T47D (cell line): ENCODE results near the gene TPM1.

Experiments used
- DNase-seq, 2 experiments: peaks; one replicate each; pipeline versions ENCODE4 v3.0.0 to v3.0.0-alpha.2; 2011 to 2012; ENCODE audit warnings: low read depth in 1 of 2, low spot score in 1 of 2
- JUND ChIP-seq: IDR thresholded peaks from 2 replicates; pipeline ENCODE4 v1.6.1; 2012; ENCODE audit warnings: low read depth
- in situ Hi-C: cut with HindIII; loops from 2 replicates; pipeline ENCODE4 v1.10.0; 2016; ENCODE audit warnings: low sequenced_read_pairs, low pct_unique_long_range_greater_than_20kb

The TPM1 gene

DNA sequence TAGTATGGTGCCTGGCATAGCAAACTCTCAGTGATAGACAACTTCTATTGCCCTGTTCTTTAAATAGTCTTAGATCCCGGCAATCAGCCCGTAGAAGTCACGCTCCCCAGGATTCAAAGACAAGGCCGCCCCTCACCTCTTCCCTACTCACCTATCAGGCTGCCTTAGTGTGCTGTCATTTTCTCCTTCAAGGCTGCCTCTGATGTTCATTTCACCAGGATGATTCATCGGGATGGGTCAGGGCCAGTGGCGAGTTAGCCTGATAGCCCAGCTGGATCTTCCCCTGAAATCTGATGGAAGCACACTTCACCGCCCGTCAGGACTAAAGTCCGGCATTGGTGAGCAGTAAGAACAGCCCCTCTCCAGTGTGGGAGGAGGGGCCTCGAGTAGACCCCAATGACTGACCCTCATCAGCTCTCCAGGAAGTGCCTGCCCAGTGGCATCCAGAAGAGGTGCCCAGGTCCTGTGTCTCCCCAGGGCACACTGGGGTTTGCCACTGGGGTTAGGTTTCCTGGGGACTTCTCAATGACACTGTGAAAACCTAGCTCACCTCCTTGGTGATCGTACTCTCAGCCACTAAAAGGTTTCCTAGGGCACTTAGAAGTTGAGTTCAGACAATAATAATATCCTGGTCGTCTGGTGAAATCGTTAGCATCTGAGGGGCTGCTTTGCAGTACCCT lies 37.5 kb downstream of the TPM1 start:
- no peak for DNase-seq
- in situ Hi-C loops, result no loop called here
- no peak for TF ChIP-seq JUND

DNA sequence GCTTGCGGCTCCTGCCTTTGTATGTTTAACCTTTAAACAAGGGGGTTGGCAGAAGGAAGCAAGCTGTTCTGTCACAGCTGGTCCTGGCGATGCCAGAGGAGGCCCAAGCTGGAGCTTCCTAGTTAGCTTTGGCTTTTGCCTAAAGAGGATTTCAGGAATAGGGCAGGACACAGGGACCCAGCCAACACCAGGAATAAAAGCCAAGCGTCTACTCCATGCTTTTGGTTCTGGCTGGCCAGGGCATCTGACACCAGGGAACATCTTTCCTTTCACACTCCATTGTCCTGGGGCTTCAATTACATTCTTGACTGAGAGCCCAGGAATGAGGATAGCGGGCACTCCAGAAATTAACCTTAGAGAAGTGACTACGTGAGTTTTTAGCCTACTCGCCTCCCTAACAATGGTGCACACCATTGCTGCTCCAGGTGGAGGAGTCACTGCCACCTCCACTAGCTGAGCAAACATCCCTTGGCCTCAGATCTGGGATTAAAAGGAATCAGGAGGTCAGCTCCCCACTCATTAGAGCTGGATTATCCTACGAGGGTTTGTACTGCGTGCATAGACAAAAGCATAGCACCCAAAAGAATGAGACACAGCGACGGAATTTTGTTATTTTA lies 38.2 kb downstream of the TPM1 start:
- no peak for TF ChIP-seq JUND
- in situ Hi-C loops, result no loop called here
- DNase-seq, result no peak

DNA sequence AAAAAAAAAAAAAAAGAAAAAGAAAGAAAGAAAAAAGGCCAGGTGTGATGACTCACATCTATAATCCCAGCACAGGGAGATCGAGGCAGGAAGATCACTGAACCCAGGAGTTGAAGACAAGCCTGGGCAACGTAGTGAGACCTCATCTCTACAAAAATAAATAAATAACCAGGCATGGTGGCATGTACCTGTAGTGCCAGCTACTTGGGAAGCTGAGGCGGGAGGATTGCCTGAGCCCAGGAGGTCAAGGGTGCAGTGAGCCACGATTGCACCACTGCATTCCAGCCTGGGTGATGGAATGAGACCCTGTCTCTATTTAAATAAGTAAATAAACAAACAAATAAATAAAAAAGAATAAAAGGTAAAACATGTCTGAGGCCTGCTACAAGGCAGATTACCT lies 39.8 kb downstream of the TPM1 start:
- in situ Hi-C loops, result no loop called here
- DNase-seq, result no peak
- no peak for TF ChIP-seq JUND

DNA sequence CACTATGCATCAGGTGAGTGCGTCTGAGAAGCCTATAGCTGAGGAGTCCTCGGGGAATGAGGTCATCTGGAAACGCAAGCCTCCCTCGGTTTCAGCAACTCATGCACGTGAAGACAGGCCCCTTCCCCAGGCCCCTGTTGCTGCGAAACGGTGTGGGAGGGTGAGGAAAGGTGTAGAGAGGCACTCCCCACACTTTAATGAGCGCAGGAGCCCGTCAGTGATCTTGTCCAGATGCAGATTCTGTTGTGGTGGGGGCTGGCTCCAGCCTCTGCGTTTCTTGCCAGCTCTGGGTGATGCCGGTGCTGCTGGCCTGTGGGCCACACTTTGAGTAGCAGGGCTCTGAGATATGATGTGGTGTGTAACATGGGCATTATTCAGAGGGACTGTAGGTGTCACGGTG lies 40.5 kb downstream of the TPM1 start:
- no peak for TF ChIP-seq JUND
- no peak for DNase-seq
- in situ Hi-C loops, result no loop called here

DNA sequence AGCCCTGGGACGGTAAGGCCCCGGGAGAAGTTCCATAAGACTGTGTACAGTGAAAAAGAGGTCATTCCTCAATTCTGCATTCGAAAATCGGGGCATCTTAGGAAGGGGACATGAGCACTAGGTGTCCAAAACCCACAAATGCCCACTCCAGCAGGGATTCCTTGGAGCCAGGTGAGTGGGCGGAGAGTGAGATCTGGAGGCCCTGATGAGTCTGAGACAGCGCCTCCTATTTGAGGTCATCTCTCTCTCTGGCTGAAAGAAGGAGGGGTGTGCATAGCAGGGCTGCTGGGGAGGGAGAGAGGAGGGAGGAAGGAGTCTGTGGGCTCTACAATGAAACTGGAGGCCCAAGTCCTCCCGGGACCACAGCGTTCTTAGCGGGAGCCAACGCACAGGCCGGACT lies 41.0 kb downstream of the TPM1 start:
- no peak for DNase-seq
- in situ Hi-C loops, result no loop called here
- no peak for TF ChIP-seq JUND

DNA sequence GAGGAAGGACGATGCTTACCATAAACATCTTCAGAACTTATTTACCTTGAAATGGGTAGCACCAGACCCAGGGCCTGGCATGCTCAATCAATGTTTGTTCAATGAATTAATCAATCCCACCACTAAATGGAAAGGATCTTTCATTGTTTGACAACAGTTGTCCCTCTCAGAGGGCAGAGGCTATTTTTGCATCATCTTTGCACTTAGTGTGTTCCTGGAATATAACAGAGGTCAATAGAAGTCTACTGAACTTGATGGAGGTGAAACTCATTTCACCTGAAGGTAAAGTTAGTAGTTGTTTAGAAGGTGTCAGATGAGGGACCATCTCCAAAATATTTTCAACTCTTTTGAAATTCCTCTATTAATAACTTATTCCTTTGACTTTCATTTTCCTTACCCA lies 42.3 kb downstream of the TPM1 start:
- in situ Hi-C loops, result no loop called here
- DNase-seq, result no peak

DNA sequence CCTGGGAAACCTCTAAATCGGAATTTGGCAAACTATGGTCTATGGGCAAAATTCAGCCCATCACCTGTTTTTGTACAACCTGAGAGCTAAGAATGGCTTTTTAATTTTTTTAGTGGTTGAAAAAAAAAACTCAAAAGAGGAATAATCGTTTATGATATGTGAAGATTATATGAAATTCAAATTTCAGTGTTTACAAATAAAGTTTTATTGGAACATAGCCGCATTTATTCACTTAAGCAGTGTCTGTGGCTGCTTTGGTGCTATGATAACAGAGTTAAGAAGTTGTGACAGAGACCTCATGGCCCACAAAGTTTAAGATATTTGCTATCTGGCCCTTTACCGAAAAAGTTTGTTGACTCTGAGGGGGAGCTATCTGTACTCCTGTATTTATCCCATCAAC lies 42.7 kb downstream of the TPM1 start:
- in situ Hi-C loops, result no loop called here
- TF ChIP-seq JUND, result no peak
- DNase-seq, result no peak

More for the DNA sequence above, 42.3 kb downstream of the TPM1 start:
- no peak for TF ChIP-seq JUND

DNA sequence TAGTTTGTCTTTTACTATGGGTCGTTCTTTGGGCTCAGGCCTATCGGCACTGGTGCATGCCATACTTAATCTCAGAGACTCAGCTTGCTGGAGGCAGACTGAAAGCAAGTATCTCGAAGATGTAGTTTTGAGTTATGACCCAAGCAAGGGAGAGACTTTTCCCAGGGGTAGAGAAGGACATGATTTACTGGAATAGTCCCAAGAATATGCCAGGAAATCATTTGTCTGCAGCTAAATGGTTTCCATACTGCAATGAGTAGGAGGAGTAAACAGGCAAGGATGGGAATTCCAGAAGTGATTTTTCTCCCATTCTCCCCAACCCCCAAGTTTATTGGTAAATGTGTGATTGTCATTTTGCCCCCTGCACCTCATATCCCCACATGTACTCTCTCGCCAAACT lies 43.7 kb downstream of the TPM1 start:
- no peak for DNase-seq
- TF ChIP-seq JUND, result no peak
- in situ Hi-C loops, result no loop called here

DNA sequence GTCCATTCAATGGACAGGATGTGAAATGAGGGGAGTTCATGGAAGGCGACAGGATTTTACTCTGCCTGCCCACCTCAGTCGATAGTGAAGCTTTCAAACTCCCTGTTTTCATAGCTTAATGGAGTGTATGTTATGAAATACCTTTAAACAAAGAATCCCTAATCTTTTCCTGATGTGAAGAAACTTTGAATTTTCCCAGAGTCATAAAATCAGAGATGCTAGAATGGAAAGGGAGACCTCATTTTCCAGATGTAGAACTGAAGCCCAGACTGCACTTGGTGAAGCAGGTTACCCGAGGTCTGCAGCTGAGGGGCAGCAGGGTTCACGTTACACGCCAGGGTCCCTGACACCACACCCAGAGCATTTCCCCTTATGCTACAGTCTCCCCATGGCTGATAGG lies 44.4 kb downstream of the TPM1 start:
- DNase-seq, result no peak
- no peak for TF ChIP-seq JUND
- in situ Hi-C loops, result no loop called here

DNA sequence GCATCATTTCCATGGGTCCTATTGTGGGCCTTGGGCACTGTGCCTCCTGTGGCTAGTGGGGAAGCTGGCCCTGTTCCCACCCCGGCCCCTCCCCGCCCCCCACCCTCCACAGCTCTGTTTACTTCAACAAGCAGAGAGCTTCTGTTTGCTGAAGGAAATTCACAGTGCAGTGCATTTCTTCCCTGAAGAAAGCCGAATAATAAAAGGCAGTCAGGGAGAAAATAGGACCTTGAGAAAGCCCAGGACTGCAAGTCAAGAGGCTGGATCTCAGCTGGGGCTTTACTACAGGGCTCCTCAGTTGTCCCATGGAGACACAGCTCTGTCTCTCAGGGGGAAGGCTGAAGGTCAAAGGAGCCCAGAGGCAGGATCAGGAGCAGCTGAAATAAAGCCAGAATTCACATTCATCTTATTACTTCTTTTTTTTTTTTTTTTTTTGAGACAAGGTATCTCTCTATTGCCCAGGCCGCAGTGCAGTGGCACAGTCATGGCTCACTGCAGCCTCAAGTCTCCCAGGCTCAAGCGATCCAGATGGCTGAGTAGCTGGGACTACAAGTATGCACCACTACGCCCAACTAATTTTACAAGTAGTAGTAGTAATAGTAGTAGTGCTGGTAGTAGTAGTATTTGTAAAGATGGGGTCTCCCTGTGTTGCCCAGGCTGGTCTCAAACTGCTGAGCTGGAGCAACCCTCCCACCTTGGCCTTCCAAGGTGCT lies 46.1 kb downstream of the TPM1 start:
- DNase-seq, result no peak
- in situ Hi-C loops, result no loop called here
- TF ChIP-seq JUND, result no peak

DNA sequence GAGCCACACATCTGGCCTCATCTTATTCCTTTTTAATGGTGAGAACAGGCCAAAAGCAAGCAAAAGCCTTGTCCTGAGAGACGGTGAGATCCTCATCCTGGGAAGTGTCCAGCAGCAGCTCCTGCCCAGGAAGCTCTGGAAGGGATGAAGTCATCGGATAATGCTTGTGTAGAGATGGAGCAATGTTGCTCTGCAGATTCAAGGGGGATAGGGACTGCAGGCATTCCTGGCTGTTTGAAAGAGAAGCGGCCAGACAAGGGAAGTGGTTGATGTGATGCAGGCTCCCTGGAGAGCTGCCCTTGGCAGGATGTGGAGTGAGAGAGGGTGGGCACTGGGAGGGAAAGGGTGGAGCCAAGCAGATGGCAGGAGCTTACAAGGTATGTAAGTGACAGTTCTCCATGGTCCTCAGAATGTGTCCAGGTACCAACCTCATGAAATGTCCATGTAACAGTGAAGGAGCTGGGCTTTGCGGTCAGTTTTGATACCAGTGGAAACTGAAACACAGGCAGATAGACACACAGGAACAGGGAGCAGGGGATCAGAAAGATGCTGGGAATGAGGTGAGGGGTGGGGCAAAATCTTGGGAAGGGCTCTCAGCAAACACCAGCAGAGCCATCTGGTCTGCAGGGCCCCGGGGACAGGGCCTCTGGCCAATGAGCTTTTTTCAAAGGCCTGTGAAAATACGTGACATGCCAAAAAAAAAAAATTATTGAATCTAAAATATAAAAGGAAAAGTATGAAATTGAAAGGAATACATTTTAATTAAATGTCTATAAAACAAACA lies 46.9 kb downstream of the TPM1 start:
- in situ Hi-C loops, result no loop called here

DNA sequence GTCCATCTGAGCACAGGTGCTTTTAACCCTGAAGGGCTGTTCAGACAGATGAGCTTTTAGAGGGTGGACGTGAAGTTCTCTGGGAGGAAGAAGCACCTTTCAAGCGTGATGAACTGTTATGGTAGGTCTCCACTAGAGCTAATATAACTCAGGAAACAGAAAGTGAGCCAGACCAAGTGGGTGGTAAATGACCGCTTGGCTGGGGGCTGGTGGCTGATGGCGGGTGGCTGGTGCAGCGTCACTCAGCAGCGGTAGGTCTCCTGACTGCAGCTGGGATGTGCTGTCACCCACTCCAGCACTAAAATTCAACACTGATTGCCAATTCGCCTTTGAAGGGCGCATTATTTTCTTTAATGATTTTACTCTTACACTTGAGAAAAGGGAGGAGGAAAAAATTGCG lies 47.9 kb downstream of the TPM1 start:
- in situ Hi-C loops, result no loop called here
- TF ChIP-seq JUND, result no peak
- no peak for DNase-seq

More for the DNA sequence above, 46.9 kb downstream of the TPM1 start:
- DNase-seq, result no peak
- TF ChIP-seq JUND, result no peak

DNA sequence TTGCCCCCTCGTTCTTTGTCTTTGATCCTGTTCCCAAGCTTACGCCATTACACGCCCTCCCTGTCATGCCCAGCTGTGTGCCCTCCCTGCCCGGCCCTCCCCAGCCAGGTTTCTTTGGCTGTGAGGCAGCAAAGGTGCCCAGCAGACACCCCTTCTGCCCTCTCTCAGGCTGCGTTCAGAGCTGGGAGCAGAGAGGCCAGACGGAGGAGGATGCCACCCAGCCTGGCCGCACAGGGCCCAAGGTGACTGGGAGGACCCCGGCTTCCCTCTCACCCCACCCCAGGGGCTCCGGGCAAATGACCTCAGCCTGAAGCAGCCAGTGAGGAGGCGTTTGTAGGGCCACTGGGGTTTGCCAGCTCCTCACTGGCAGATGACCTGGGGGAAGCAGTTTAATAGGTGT lies 48.3 kb downstream of the TPM1 start:
- TF ChIP-seq JUND, result no peak
- no peak for DNase-seq
- in situ Hi-C loops, result no loop called here
